ENCODE measurements around the gene FXN.

Gene FXN

GRCh38 chr9:69134412-69134811, 98.9 kb downstream of the FXN start:
- H3K9me3 ChIP-seq, result no peaks in the 10 kb centered on the region
- DNase-seq (ENCODE audit: low spot score in 2 of 2), result no peak
- in situ Hi-C loops (cut with MboI; ENCODE audit: low sequenced_read_pairs), result no loop called here
- H3K4me3 ChIP-seq, result no peak overlapping the region
- H3K36me3 ChIP-seq (replicated peaks), result no peaks in the 10 kb centered on the region
- no peaks in the 10 kb centered on the region for H3K4me1 ChIP-seq
- H3K27me3 ChIP-seq (ENCODE audit: low read depth), result no peaks in the 10 kb centered on the region

- no peaks in the 10 kb centered on the region for H3K4me1 ChIP-seq
- H3K27me3 ChIP-seq (ENCODE audit: low read depth), result no peaks in the 10 kb centered on the region
- DNase-seq (ENCODE audit: low spot score in 2 of 2), result no peak
- H3K4me3 ChIP-seq, result no peak overlapping the region
- H3K9me3 ChIP-seq, result no peaks in the 10 kb centered on the region
- in situ Hi-C loops (cut with MboI; ENCODE audit: low sequenced_read_pairs), result no loop called here
- no peaks in the 10 kb centered on the region for H3K36me3 ChIP-seq (replicated peaks)
Observed at GRCh38 chr9:69136185-69136584, 100.6 kb downstream of the FXN start.

GRCh38 chr9:69136779-69137178, 101.2 kb downstream of the FXN start:
- Histone ChIP-seq H3K4me3 (no peak overlapping the region), H3K27me3 (ENCODE audit: low read depth) (no peaks in the 10 kb centered on the region), H3K4me1 (no peaks in the 10 kb centered on the region), H3K9me3 (no peaks in the 10 kb centered on the region), H3K36me3 (replicated peaks) (no peaks in the 10 kb centered on the region)
- in situ Hi-C loops (cut with MboI; ENCODE audit: low sequenced_read_pairs), result no loop called here
- DNase-seq (ENCODE audit: low spot score in 2 of 2), result no peak

- H3K27me3 ChIP-seq (ENCODE audit: low read depth), result no peaks in the 10 kb centered on the region
- DNase-seq (ENCODE audit: low spot score in 2 of 2), result no peak
- H3K4me1 ChIP-seq, result no peaks in the 10 kb centered on the region
- no peak overlapping the region for H3K4me3 ChIP-seq
- H3K9me3 ChIP-seq, result no peaks in the 10 kb centered on the region
- in situ Hi-C loops (cut with MboI; ENCODE audit: low sequenced_read_pairs), result no loop called here
- no peaks in the 10 kb centered on the region for H3K36me3 ChIP-seq (replicated peaks)
Observed at GRCh38 chr9:69137311-69137710, 101.8 kb downstream of the FXN start.

GRCh38 chr9:69139596-69139995, 104.0 kb downstream of the FXN start:
- H3K27me3 ChIP-seq (ENCODE audit: low read depth), result no peaks in the 10 kb centered on the region
- in situ Hi-C loops (cut with MboI; ENCODE audit: low sequenced_read_pairs), result no loop called here
- no peak overlapping the region for H3K4me3 ChIP-seq
- no peaks in the 10 kb centered on the region for H3K9me3 ChIP-seq
- H3K36me3 ChIP-seq (replicated peaks), result no peaks in the 10 kb centered on the region
- DNase-seq (ENCODE audit: low spot score in 2 of 2), result no peak
- H3K4me1 ChIP-seq, result peaks cover 8% of the 10 kb centered on the region; the same call in 1 of the 2 replicates

- Histone ChIP-seq H3K36me3 (replicated peaks) (no peaks in the 10 kb centered on the region), H3K9me3 (no peaks in the 10 kb centered on the region), H3K27me3 (ENCODE audit: low read depth) (no peaks in the 10 kb centered on the region), H3K4me3 (no peak overlapping the region), H3K4me1 (peaks cover 8% of the 10 kb centered on the region; the same call in 1 of the 2 replicates)
- DNase-seq (ENCODE audit: low spot score in 2 of 2), result no peak
- in situ Hi-C loops (cut with MboI; ENCODE audit: low sequenced_read_pairs), result no loop called here
Observed at GRCh38 chr9:69140123-69140735, 104.7 kb downstream of the FXN start.

- H3K36me3 ChIP-seq (replicated peaks), result no peaks in the 10 kb centered on the region
- DNase-seq (ENCODE audit: low spot score in 2 of 2), result no peak
- peaks cover 8% of the 10 kb centered on the region; the same call in 1 of the 2 replicates for H3K4me1 ChIP-seq
- no peaks in the 10 kb centered on the region for H3K27me3 ChIP-seq (ENCODE audit: low read depth)
- in situ Hi-C loops (cut with MboI; ENCODE audit: low sequenced_read_pairs), result no loop called here
- no peaks in the 10 kb centered on the region for H3K9me3 ChIP-seq
- no peak overlapping the region for H3K4me3 ChIP-seq
Observed at GRCh38 chr9:69141851-69142250, 106.3 kb downstream of the FXN start.

GRCh38 chr9:69143291-69143690, 107.7 kb downstream of the FXN start:
- Histone ChIP-seq H3K9me3 (no peaks in the 10 kb centered on the region), H3K27me3 (ENCODE audit: low read depth) (no peaks in the 10 kb centered on the region), H3K4me1 (peaks cover 8% of the 10 kb centered on the region; the same call in 1 of the 2 replicates), H3K36me3 (replicated peaks) (no peaks in the 10 kb centered on the region), H3K4me3 (no peak overlapping the region)
- DNase-seq (ENCODE audit: low spot score in 2 of 2), result no peak
- in situ Hi-C loops (cut with MboI; ENCODE audit: low sequenced_read_pairs), result no loop called here

- in situ Hi-C loops (cut with MboI; ENCODE audit: low sequenced_read_pairs), result no loop called here
- Histone ChIP-seq H3K4me1 (peaks cover 25% of the 10 kb centered on the region), H3K9me3 (no peaks in the 10 kb centered on the region), H3K27me3 (ENCODE audit: low read depth) (no peaks in the 10 kb centered on the region), H3K36me3 (replicated peaks) (no peaks in the 10 kb centered on the region), H3K4me3 (no peak overlapping the region)
- no peak for DNase-seq (ENCODE audit: low spot score in 2 of 2)
Observed at GRCh38 chr9:69145144-69145715, 109.7 kb downstream of the FXN start.

GRCh38 chr9:69147041-69147834, 111.7 kb downstream of the FXN start:
- DNase-seq (ENCODE audit: low spot score in 2 of 2), result no peak
- Histone ChIP-seq H3K27me3 (ENCODE audit: low read depth) (no peaks in the 10 kb centered on the region), H3K4me3 (no peak overlapping the region), H3K9me3 (no peaks in the 10 kb centered on the region), H3K4me1 (peaks cover 25% of the 10 kb centered on the region), H3K36me3 (replicated peaks) (0 out of 2 replicates have a peak, but pooled peaks cover 4% of the 10 kb centered on the region)
- in situ Hi-C loops (cut with MboI; ENCODE audit: low sequenced_read_pairs), result no loop called here

GRCh38 chr9:69149321-69149807, 113.8 kb downstream of the FXN start:
- Histone ChIP-seq H3K4me3 (no peak overlapping the region), H3K9me3 (no peaks in the 10 kb centered on the region), H3K36me3 (replicated peaks) (0 out of 2 replicates have a peak, but pooled peaks cover 4% of the 10 kb centered on the region), H3K27me3 (ENCODE audit: low read depth) (no peaks in the 10 kb centered on the region), H3K4me1 (peaks cover 17% of the 10 kb centered on the region)
- DNase-seq (ENCODE audit: low spot score in 2 of 2), result peak; percentile 32 to 78
- in situ Hi-C loops (cut with MboI; ENCODE audit: low sequenced_read_pairs), result no loop called here

Measured in HAP-1 (cell line).